ENCODE results near the gene ZGPAT.

DNA sequence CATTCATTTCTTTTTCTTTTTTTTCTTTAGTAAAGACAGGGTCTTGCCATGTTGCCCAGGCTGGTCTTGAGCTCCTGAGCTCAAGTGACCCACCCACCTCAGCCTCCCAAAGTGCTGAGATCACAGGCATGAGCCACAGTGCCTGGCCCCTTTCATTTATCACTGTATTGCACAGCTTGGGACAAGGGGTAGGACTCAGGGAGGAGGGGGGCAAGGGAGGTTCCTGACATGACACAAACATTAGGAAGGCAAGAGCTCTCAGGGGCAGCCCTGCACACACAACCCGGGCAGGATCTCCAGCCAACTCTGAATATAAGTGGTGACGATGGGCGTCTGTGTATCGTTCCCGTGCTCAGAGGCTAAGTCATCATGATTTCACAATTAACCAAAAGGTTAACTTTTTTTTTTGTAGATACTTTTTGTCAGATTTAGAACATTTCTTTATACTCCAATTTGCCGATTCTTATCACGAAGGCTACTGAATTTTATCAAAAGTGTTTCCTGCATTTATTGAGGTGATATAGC is 51.6 kb downstream of the ZGPAT start:
- TF ChIP-seq POLR2AphosphoS5 (IDR thresholded peaks at IDR 0.05; ENCODE audit: borderline replicate concordance, low read depth, low read length) = no peak
- no peak for TF ChIP-seq FOXP2 (optimal IDR thresholded peaks at IDR 0.05; ENCODE audit: control extremely low read depth, extremely low read length, insufficient read depth)

Measured in SK-N-MC (cell line).